Gastrocnemius medialis (tissue), 4 donors: ENCODE results near the gene MOV10. TPM values are rescaled to one million over a fixed set of nuclear protein-coding genes. Genes with fewer than 3 reads are reported as not detected.
A peak's percentile ranks its signal among the peaks of the same experiment; 100 is the strongest.

Source experiments
- ATAC-seq, 2 donors: fragments of 150-250 bp; one replicate each; pipeline ENCODE4 v1.9.1; 2016
- DNase-seq, 2 donors: peaks; one replicate each; pipeline ENCODE4 v3.0.0-alpha.2; 2019
- H3K27ac ChIP-seq, 4 donors: fragments of 200-600 bp; sonication (generic); 1 replicate in 1 of 4; 2 replicates in 3 of 4; pipeline ENCODE4 v1.5.1; 2016 to 2018; ENCODE audit warnings: mild to moderate bottlenecking in 2 of 4, moderate library complexity in 1 of 4
- H3K27me3 ChIP-seq, 3 donors: fragments of 200-600 bp; sonication (generic) in 2 of 3; 1 replicate in 1 of 3; 2 replicates in 2 of 3; pipeline versions ENCODE4 v1.5.1 to v1.6.0; 2016 to 2019; ENCODE audit warnings: mild to moderate bottlenecking in 1 of 3, moderate library complexity in 1 of 3
- H3K36me3 ChIP-seq, 2 donors: fragments of 200-600 bp; sonication (generic) in 1 of 2; one replicate each; pipeline ENCODE4 v1.5.1; 2017 to 2018
- H3K4me1 ChIP-seq, 2 donors: fragments of 200-600 bp; sonication (generic) in 1 of 2; one replicate each; pipeline ENCODE4 v1.5.1; 2016 to 2017; ENCODE audit warnings: mild to moderate bottlenecking in 2 of 2
- H3K4me3 ChIP-seq, 4 donors: fragments of 200-600 bp; sonication (generic) in 3 of 4; 1 replicate in 1 of 4; 2 replicates in 3 of 4; pipeline ENCODE4 v1.5.1; 2016 to 2019; ENCODE audit warnings: mild to moderate bottlenecking in 2 of 4
- H3K9me3 ChIP-seq, 3 donors: fragments of 200-600 bp; sonication (generic) in 2 of 3; 1 replicate in 1 of 3; 2 replicates in 2 of 3; pipeline ENCODE4 v1.5.1; 2016 to 2019
- POLR2A ChIP-seq, 2 donors: fragments of 450-650 bp; IDR thresholded peaks; one replicate each; pipeline ENCODE4 v1.6.1; 2017; ENCODE audit warnings: antibody characterized with exemption in 2 of 2, mild to moderate bottlenecking in 2 of 2, moderate library complexity in 2 of 2
- in situ Hi-C, 4 donors: fragments of 200-750 bp; cut with MboI; loops; one replicate each; pipeline versions ENCODE4 v1.15.0 to v1.8.0; 2017; ENCODE audit warnings: low sequenced_read_pairs in 4 of 4
- intact Hi-C: fragments of 100-400 bp; cut with DNase I; formaldehyde crosslinking; loops from one replicate; pipeline ENCODE4 v1.15.1; 2023; ENCODE audit warnings: low total_unique reads
- total RNA-seq, 4 donors: library from RNA; depleted of rRNA; stranded (reverse); fragments of >200 nt; gene quantifications; one replicate each; pipeline versions ENCODE4 v1.1.0 to v1.2.3, GENCODE V29; 2016
- TF ChIP-seq, protein P1 (sequence below), 5 experiments: fragments of 450-650 bp in 3 of 5; fragments of 200-600 bp in 2 of 5; sonication (generic) in 2 of 5; IDR thresholded peaks in 4 of 5; conservative IDR thresholded peaks in 1 of 5; 1 replicate in 4 of 5; 2 replicates in 1 of 5; pipeline ENCODE4 v1.5.1; 2016 to 2019; ENCODE audit warnings: antibody characterized with exemption in 5 of 5, mild to moderate bottlenecking in 3 of 5, moderate library complexity in 3 of 5

The MOV10 gene
- total RNA-seq, 4 donors from 2014 or later: 2.8 to 7.2 (median 4.8) TPM

DNA sequence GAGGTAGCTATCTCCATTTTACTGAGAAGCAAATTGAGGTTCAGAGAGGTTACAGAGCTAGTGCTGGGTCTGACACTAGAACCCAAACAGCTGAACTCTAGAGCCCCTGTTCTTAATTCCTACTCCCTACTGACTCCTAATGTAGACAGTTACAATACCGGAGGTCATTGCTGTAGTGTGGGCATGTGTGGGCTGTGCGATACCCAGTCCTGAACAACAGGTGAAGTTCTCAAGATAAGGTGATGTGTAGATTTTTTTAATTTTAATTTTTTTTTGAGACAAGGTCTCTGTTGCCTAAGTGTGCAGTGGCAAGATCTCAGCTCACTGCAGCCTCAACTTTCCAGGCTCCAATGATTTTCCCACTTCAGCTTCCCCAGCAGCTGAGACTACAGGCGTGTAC lies 34.0 kb downstream of the MOV10 start:
- no peaks in the 10 kb centered on the region for H3K9me3 ChIP-seq
- in situ Hi-C loops (loop anchor here (5.0 to 25.0 kb wide), 7 partner anchors 84 to 679 kb away; partner anchors contain the start of genes CTTNBP2NL (in 3 of the 4), CAPZA1 (in 1 of the 4), MAGI3 (in 1 of the 4) and ST7L (in 1 of the 4)), intact Hi-C loops (no loop called here)
- peaks cover 12 to 23% of the 10 kb centered on the region in 2 donors for H3K4me1 ChIP-seq
- peak overlapping the region in 1 of 4 donors; percentile 94 for H3K27ac ChIP-seq
- ATAC-seq: no peak
- no peak overlapping the region for H3K4me3 ChIP-seq
- TF ChIP-seq, protein P1, sequence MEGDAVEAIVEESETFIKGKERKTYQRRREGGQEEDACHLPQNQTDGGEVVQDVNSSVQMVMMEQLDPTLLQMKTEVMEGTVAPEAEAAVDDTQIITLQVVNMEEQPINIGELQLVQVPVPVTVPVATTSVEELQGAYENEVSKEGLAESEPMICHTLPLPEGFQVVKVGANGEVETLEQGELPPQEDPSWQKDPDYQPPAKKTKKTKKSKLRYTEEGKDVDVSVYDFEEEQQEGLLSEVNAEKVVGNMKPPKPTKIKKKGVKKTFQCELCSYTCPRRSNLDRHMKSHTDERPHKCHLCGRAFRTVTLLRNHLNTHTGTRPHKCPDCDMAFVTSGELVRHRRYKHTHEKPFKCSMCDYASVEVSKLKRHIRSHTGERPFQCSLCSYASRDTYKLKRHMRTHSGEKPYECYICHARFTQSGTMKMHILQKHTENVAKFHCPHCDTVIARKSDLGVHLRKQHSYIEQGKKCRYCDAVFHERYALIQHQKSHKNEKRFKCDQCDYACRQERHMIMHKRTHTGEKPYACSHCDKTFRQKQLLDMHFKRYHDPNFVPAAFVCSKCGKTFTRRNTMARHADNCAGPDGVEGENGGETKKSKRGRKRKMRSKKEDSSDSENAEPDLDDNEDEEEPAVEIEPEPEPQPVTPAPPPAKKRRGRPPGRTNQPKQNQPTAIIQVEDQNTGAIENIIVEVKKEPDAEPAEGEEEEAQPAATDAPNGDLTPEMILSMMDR (IDR thresholded peaks at IDR 0.05 in 4 of 5, conservative IDR thresholded peaks at IDR 0.05 in 1 of 5): no peak
- TF ChIP-seq POLR2A (IDR thresholded peaks at IDR 0.05): no peak
- peaks cover 0 to 2% of the 10 kb centered on the region in 2 donors for H3K36me3 ChIP-seq
- DNase-seq: no peak
- H3K27me3 ChIP-seq: no peaks in the 10 kb centered on the region

DNA sequence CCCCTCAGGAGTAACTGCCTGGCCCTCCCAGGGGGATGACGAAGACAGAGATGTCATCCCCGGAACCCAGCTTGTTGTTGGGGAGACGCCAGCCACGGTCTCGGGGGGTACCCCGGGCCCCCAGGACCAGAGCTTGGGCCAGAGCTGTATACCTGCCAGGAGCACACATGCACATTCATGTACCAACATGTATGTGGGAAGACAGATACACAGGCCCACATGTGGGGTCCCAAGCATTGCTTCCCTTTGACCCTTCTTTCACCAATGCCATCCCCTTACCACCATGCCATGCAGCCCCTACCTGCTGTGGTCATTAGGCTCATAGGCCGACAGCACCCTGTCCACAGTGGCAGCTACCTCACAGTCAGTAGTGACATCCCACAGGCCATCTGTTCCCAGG lies 35.7 kb downstream of the MOV10 start:
- intact Hi-C loops (no loop called here), in situ Hi-C loops (loop anchor here (10.0 to 25.0 kb wide), 4 partner anchors 323 to 677 kb away; partner anchors contain the start of genes CTTNBP2NL (in 2 of the 4), LRIG2 (in 1 of the 4) and MAGI3 (in 1 of the 4))
- Histone ChIP-seq H3K36me3 (no peaks in the 10 kb centered on the region), H3K9me3 (no peaks in the 10 kb centered on the region), H3K4me1 (peaks cover 20 to 21% of the 10 kb centered on the region in 2 donors), H3K4me3 (no peak overlapping the region), H3K27ac (no peak overlapping the region), H3K27me3 (no peaks in the 10 kb centered on the region)
- TF ChIP-seq, protein P1 (IDR thresholded peaks at IDR 0.05 in 4 of 5, conservative IDR thresholded peaks at IDR 0.05 in 1 of 5): no peak
- no peak for TF ChIP-seq POLR2A (IDR thresholded peaks at IDR 0.05)
- DNase-seq (no peak), ATAC-seq (no peak)

DNA sequence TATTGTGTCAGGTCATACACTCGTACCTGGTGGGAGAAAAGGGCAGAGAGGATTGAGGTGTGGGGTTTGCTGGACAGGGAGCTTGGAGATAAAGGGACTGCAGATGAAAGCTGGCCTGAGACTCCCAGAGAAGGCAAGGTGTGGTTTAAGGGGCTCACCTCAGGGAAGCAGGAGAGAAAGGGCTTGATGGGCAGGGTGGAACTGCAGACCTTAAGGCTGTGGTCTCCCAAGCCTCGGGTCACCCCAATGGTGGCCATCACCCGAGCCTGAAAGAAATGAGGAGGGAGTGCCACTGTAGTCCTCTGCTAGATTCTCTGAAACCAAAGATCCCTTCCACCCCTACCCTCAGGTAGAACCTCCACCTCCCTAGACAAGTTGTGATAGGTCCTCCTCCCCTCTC lies 36.1 kb downstream of the MOV10 start:
- ATAC-seq (no peak), DNase-seq (no peak)
- H3K36me3 ChIP-seq: no peaks in the 10 kb centered on the region
- intact Hi-C loops: no loop called here
- H3K9me3 ChIP-seq: no peaks in the 10 kb centered on the region
- TF ChIP-seq, protein P1 (IDR thresholded peaks at IDR 0.05 in 4 of 5, conservative IDR thresholded peaks at IDR 0.05 in 1 of 5): no peak
- TF ChIP-seq POLR2A (IDR thresholded peaks at IDR 0.05): no peak
- peaks cover 19 to 20% of the 10 kb centered on the region in 2 donors for H3K4me1 ChIP-seq
- in situ Hi-C loops: loop anchor here (10.0 to 25.0 kb wide), 4 partner anchors 323 to 677 kb away; partner anchors contain the start of genes CTTNBP2NL (in 2 of the 4), LRIG2 (in 1 of the 4) and MAGI3 (in 1 of the 4)
- no peaks in the 10 kb centered on the region for H3K27me3 ChIP-seq
- H3K27ac ChIP-seq: no peak overlapping the region
- H3K4me3 ChIP-seq: no peak overlapping the region

DNA sequence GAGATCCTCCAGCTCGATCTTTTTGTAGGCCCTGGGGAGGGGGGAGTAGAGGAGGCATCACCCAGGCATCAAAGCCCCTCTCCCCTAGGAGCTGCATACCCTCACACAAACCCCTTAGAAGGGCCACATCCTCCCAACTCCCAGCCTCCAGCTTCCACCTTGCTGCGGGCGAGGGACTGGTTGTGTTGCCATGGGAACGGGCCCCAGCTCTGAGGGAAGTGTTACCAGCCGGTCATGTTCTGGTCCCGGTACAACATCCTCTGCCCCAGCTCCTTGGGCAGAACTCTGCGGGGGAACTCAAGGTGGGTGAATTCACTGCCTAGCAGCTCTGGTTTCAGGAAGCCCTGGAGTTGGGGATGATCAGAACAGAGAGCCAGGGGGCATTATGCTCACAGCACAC lies 36.6 kb downstream of the MOV10 start:
- intact Hi-C loops (no loop called here), in situ Hi-C loops (loop anchor here (10.0 to 25.0 kb wide), 4 partner anchors 324 to 676 kb away; partner anchors contain the start of genes CTTNBP2NL (in 2 of the 4), LRIG2 (in 1 of the 4) and MAGI3 (in 1 of the 4))
- peak overlapping the region in 1 of 4 donors; percentile 91 for H3K27ac ChIP-seq
- no peaks in the 10 kb centered on the region for H3K27me3 ChIP-seq
- H3K4me1 ChIP-seq: peaks cover 19 to 24% of the 10 kb centered on the region in 2 donors
- H3K9me3 ChIP-seq: no peaks in the 10 kb centered on the region
- no peak for TF ChIP-seq POLR2A (IDR thresholded peaks at IDR 0.05)
- TF ChIP-seq, protein P1 (IDR thresholded peaks at IDR 0.05 in 4 of 5, conservative IDR thresholded peaks at IDR 0.05 in 1 of 5): no peak
- no peak for ATAC-seq
- DNase-seq: no peak
- H3K4me3 ChIP-seq: no peak overlapping the region
- no peaks in the 10 kb centered on the region for H3K36me3 ChIP-seq
